Activated CD8-positive, alpha-beta memory T cell treated with anti-CD3 and anti-CD28 coated beads, Interleukin-2, amount 50 U/mL, for 1 hour (primary cell): ENCODE results near the gene HMGCLL1.

ENCODE experiments used
- DNase-seq: peaks from one replicate; pipeline ENCODE4 v3.0.0-alpha.2; 2020; ENCODE audit errors: extremely low read depth

HMGCLL1 gene

DNA sequence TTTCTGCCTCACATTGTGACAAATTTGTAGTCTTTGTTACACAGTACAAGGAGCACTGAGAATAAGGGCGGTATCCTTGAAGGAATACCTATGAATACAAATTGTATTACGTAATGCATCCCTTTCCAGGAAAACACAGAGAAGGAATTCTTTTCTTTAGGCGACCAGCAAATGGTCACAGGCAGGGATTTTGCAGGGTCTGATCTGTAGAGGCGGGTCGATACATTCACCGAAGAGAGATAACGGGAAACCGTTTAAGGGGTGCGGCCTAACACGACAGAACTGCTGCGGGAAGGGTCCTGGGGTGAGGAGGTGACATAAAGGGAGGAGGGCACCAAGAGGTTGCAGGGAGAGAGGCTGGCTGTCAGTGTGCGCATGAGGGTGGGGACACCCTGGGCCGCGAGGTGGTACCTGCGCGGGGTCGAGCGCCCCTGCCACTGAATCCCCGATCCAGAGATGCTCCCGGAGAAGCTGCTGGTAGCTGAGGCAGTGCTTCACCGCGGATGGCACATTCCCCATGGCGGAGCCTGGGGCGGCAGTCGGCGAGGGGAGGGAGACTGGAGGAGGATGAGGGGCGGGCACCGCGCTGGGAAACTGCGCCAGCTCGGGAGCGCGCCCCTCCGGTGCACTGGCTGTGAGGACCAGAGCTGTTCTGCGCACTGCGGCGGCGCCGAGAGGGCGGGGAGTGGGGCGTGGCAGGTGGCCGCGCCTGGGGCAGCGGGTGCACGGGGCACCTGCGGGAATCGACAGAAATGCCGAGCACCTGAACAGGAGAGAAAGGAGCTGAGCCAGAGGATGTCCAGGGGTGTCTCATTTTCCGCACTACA, at the start of gene HMGCLL1:
Gene HMGCLL1, minus strand, starts transcription at position 656 of the 827 bp plus-strand sequence. Its CDS starts 137 bp downstream, at position 519.
- DNase-seq = no peak

DNA sequence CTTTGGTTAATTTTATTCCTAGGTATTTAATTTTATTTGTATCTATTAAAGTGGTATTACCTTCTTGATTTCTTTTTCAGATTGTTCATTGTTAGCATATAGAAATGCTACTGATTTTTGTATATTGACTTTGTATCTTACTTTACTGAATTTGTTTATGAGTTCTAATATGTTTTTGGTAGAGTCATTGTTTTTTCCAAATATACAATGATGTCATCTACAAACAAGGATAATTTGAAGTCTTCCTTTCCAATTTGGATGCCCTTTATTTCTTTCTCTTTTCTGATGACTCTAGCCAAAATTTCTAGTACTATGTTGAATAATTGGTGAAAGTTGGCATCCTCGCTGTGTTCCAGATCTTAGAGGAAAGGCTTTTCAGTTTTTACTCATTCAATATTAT, 43.0 kb upstream of the HMGCLL1 start:
- no peak for DNase-seq

DNA sequence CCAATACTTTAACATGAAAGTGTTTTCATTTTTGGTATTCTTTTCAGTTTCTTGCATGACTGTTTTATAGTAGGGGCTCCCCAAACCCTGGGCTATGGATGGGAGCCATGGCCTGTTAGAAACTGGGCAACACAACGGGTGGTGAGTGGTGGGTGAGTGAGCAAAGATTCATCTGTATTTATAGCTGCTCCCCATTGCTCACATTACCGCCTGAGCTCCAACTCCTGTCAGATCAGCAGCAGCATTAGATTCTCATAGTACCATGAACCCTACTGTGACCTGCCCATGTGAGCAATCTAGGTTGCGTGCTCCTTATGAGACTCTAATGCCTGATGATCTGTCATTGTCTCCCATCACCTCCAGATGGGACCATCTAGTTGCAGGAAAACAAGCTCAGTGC, 42.3 kb upstream of the HMGCLL1 start:
- DNase-seq = no peak

DNA sequence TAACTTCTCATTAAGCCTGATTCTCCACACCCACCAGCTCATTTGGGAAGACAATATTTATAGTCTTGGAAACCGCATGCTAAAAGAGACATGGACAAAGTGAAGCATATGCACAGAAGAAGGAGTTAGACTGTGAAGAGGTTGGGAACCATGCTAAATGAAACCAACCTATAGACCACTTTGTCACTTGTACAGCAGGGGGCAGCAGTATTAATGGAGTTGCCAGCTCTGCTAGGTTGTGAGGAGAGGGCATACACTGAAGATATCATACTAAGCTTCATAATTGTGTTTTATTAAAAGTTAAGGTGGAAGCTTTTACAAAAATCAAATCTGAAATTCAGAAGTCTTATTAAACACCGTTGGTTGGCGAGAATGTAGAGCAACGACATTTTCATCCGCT, 38.3 kb upstream of the HMGCLL1 start:
- no peak for DNase-seq

DNA sequence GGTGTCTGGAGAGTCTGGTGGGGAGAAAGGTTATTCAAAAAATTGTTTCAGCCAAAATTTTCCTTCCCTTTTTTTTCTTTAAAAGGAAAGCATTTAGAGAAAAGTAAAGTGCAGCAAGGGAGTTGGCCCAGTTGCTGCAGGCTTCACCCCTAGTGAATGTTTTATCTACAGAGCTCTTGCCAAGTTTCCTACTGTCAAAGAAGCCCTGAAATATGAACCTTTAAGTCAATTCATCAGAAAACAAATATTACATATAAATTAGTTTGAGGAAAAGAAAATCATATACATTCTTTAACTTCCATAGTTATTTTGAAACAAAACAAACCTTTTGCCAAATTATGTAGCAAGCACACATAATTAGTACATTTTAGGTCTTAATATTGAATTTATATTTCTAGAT, 25.0 kb upstream of the HMGCLL1 start:
- no peak for DNase-seq

DNA sequence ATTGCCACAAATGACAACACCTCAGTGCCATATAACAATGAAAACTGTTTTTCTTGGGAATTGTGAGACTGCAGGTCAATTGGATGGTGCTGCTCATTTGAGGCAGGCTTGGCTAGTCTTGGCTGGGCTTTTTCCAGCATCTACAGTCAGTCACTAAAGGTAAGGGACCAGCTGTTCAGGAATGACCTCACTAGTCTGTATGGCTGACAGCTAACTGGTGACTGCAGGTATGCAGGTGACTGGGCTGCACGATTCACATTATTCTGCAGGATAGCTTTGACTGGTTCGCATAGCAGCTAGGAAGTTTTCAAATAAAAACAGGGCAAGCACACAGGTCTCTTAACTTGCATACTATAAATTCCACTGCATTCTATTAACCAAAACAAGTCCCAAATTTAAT, 22.1 kb upstream of the HMGCLL1 start:
- no peak for DNase-seq

DNA sequence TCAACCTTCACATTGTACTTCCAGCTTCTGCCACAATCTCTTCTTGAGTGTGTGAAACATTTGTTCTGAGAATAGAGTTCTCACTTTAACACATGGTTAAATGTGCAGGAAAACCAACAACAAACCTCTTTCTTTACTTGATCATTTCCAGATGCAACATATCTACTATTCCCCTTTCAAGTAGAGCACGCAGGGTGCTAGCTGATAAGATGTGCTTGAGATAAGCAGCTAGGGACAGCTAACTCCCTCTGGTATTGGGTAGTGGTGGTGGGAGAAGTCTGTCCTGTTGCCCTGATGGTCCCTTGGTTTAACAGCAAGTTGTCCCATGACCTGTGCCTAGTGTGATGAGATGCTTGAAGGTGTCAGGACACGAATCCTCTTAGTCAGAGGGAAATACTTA, 15.4 kb upstream of the HMGCLL1 start:
- DNase-seq = no peak

DNA sequence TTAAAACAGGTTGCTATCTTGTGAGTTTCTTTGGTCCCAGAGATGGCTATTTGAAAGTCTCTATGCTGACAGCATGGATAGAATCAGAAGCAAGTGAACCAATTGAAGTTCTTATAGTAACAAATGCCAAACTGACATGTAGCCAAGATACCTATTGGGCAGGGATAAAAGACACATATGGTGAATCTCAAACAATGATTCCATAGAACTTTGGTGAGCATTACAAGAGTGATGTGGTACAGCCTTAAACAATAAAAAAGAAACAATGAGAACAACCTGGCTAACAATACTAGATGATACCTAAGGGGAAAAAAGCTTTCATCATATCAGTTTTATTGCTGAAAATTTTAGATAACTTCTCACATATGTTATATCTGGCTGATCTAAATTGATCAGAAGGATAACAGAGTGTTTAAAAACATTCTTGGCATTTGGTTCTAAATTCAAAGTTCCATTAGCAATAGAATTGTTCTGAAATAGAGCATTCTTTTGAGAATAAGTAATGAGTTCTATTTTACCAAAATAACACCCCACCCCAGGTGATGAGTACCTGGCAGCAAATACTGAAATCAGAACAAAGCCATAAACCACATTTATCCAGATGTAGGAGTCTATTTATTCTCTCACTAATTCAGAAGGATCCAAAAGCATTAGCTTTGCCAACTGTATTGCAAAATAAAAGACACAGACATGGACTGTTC, 5.8 kb upstream of the HMGCLL1 start:
- no peak for DNase-seq

DNA sequence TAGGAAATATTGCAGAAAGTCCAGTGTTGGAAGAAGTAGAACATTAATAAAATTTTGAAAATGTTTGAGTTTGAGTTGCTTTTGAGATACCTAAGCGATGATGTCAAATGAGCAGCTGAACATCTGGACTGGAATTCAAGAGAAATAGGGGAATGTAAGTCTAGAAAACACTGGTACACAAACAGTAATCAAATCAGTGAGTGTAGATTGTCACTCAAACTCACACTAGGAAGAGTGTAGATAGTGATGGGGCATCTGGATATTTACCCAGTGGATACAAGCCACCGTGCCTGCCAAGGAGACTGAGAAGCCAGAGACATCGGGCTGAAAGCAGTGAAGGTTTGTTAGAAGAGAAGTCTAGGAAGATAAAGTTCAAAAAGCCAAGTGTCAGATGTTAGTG, 2.2 kb downstream of the HMGCLL1 start:
- no peak for DNase-seq

DNA sequence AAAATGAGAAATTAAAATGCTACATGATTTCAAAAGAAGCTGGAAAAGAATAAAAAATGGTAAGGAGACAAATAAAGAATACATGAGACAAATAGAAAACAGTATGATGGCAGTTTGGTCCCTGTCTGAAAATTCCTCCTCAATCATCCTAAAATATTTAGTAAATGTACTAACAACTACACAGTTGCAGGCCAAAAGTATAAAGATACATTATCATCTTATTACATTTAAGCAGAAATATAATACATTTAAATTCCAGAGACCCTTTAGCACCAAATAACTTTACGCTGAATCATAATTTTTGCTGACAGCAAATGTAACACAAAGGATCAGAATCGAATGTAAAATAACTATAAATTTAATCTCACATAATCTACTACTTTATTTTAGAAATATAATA, 4.4 kb downstream of the HMGCLL1 start:
- DNase-seq = no peak

DNA sequence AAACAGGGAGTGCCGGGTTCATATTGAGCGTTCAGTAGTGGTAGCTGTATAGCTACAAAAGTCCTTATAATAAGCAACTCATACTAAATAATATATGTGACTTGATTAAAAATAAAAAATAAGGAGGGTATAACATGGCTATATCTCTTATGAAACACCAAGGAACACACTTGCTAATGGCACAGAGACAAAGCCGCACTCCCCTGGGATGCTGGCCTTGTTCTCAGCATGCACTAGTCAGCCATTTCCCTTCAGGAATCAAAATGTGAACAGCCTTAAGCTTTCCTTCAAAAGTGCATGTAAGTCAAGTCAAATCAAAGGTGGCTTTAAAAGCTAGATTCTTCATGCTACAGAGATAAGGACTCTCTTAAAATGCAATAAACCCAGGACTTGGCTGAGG, 9.4 kb downstream of the HMGCLL1 start:
- DNase-seq = no peak

DNA sequence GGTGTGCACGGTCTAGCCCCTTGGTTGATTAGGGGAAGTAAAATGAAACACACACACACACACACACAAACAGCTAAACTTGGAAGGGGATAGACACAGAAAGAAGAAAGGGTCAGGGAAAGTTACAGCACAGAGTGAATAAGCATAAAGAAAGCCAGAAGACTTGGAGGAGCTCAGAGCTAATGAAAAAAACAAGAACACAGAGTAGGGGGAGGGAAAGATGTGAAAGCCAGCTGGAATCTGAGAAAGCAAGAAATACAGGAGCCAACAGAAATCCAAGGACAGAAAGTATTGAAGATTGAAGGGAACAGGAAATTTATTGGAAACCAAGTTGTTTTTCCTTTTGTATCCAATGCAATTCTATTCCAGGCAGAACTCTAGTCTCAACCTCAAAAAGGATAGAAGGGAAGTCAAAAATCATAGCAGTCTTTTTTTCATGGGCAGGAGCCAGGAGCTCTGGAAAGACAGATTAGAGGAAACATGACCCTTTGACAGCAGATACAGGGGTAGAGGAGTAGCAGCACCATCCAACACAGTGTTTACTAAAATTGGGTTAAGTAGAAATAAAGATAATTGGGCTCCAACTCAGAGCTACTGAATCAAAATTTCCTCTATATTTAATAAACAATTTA, 10.1 kb downstream of the HMGCLL1 start:
- DNase-seq = no peak

DNA sequence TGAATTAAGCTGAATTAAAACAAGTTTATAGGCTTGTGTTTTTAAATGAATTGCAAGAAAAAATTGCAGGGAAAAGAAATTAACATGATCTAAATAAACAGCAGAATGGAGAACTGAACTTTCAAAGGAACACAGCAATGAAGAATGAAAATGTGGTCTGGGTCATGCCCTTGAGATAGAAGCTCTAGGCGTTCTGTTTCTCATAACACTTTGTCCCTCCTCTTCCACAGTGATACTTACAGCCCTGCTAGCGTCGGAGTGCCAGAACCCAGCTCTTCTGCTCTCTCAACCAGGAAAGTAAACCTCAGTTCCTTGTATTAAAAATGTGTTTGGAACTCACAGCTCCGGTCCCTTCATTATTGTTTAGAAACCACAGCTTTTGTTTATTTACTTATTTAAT, 11.4 kb downstream of the HMGCLL1 start:
- DNase-seq = no peak

DNA sequence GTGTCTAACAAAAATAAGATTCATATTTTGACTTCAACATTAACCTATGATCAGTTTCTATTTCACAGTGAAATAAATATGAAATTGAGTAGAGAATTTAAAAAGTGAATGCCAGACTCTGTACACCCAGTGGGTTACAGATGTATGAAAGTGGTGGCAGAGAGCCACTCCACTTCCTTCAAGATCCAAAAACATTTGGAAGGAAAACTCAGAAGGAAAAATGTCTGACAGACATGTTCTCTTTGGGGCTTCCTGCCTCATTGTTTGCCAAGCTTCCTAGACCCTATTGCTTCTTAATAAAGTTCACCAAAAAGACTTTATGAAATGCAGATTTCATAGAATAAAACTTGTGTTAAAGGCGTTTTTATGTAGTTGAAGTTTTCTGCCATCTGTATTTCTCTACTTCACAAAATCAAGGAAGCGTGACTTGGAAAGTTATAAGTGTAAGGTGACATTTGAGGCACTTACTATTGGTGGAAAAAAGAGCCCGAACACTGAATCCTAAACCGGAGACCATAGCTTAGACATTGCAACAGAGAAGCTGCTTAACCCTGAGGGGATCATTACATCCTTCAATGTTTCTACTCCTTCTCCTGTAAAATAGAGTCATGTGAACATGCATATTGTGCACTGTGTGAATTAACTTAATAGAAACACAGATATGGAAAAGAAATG, 12.8 kb downstream of the HMGCLL1 start:
- no peak for DNase-seq

DNA sequence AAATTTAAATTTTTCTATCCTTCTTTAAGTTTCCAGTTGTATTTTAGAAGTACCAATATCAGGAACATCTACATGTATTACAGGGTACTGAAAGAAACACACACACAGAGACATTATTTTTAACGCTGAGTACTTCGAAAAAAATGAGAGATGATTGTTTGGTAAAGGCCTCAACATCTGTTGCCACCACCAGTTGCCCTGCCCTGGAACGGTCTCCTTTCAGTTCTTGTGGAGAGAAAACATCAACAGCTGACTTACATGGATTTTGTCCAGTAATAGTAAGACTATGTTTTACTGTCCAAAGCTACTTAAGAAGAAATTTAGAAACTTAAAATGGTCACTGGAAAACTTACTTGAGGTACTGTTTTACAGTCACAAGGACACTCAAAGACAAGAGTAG, 16.7 kb downstream of the HMGCLL1 start:
- DNase-seq = no peak

DNA sequence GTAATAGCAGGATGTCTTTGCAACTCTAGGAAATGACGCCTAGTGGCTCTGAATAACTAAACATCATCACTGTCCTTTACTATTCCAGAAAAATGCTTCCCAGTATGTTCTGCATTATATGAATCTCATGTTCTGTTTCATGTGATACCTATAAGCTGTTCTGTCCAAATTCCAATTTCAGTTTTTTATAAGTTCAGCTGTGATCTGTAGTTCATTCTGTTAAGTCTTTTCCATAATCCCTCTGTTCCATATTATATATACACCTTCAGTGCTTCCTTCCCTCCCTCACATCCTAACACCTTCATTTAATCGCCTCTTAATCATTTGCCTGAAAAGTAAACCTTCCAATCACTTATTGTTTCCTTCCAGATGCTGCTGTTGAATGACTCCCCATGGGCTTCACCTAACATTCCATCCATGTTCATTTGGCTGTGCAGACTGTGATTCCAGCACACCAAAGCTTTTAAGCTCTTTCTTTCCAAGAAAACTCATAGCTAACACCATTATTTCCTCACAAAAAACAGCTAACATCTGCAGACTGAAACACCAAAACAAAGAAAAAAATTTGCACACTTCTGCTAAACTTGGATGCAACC, 18.6 kb downstream of the HMGCLL1 start:
- DNase-seq = no peak

DNA sequence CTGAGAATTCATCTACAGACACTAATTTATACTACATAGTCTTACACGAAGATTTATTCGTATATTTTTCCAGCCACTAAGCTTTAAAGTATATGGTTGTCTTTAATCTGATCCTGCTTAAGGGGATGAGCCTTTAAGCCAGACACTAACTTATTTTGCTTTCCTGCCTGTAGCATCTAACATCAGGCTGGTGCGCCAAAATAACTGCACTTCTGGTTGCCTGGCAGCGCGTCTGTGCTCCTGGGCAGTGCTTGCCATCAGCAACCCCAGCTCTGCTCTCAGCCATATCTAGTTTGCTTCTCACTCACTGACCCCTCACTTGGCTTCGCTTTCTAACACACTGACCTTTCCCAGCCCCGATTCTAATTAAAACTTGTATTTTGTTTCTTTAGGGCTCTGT, 21.8 kb downstream of the HMGCLL1 start:
- DNase-seq = no peak

DNA sequence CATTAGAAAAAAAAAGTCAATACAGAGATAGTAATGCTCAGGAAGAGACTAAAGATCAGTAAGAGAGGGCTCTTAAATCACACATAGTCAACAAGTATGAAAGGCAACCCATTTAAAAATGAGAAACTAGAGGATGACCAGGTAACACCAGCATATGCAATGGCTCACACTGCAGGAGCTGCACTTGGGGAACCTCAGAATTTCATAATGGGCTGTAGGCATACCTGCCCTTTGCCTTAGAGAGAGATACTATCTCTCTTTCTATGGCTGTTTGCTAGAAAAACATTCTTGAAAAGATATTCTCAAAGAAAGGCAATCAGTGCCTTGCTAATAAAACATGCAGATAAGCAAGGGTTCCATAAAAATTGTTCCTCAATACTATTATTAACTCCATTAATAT, 33.2 kb downstream of the HMGCLL1 start:
- no peak for DNase-seq

DNA sequence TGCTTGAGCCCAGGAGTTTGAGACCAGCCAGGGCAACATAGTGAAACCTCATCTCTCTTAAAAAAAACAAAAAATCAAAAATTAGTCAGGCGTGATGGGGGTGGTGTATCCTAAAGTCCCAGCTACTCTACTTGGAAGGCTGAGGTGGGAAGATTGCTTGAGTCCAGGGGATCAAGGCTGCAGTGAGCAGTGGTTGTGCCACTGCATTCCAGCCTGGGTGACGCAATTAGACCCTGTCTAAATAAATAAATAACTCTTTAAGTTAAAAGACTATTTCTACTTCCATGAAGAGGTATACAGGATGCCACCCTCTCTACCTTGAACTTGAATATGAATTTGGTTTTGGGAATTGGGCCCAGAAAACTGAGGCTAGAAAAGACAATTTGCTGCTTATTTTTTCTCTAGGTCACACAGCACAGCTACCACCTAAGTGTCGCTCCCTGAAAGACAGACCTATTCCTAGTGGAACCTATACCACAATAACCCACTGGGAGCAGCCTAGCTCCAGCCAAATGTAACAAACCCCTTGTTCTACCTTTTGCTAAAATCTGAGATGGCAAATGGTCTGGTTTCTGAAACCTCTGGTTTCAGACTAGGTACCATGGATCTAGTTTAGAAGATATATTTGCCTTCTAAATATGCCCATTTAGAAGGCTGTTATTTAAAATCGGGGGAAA, 35.2 kb downstream of the HMGCLL1 start:
- DNase-seq = no peak

DNA sequence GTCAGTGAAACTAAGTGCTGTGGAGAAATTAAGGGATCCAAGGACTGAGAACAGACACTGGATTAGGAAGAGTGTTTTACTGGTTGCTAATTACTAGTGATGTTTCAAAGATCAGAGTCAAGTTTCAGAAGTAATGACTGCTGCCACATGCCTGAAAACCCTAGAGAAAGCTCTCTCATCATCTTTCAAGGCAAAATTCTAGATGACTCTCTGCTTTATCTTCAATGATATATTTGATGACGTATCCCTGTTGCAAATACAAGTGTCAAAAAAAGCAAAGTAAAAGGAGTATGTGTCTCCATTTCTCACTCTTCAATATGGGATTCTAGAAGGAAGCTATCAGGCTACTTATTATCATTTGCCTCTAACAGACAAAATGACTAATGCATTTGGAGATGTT, 38.0 kb downstream of the HMGCLL1 start:
- DNase-seq = no peak

DNA sequence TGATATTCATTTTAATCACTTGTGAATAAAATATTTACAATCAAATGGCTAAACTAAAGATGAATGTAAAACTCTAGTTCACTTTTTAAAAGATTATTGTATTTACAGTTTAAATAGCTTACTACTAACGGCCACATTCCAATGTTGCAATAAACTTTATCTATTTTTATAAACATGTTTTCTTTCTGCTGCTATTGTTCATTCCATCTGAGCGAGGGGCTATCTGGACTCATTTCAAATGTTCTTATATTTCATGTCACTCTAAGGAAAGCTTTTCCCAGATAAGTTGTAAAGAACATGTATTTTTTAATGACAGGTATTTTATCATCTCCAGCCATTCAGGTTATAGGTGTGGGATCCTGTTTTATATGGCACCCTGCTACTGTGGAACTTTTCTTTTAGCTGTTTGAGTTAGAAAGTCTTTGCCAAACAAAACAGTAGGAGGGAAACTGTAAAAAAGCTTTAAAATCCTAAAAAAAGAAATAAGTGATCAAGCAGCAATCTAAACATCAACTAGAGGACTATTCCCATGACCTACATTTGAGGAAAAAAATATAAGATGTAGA, 42.5 kb downstream of the HMGCLL1 start:
- DNase-seq = no peak
